ENCODE measurements around the gene SBSN.

The SBSN gene

DNA sequence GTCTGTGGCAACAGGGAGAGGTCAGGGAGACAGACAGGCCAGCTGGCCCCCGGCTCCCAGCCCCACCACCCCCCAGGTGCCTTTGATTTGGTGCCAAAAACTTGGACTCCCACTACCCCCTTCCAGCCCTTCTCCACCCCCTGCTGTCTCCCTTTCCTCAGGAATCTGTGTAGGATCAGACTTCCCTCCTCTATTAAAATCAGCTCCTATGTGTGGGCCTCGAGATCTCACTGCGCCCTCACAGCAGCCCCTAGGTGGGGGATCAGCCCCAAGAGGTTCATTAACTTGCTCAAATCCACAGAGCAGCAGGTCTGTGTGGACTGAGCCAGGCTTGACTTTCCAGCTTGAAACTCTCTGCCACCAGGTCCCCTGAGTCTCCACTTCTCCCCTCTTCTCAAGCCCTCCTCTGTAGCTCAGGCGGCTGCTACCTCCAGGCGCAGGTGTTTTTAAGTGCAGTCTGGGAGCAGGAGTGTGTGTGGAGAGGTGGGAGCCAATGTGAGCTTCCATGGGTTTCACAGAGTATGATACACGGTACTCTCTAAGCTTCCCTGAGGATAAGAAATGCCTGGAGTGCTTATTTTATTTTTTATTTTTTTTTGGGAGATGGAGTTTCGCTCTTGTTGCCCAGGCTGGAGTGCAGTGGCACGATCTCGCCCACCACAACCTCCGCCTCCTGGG lies 6.8 kb upstream of the SBSN start:
- TF ChIP-seq, protein P1, sequence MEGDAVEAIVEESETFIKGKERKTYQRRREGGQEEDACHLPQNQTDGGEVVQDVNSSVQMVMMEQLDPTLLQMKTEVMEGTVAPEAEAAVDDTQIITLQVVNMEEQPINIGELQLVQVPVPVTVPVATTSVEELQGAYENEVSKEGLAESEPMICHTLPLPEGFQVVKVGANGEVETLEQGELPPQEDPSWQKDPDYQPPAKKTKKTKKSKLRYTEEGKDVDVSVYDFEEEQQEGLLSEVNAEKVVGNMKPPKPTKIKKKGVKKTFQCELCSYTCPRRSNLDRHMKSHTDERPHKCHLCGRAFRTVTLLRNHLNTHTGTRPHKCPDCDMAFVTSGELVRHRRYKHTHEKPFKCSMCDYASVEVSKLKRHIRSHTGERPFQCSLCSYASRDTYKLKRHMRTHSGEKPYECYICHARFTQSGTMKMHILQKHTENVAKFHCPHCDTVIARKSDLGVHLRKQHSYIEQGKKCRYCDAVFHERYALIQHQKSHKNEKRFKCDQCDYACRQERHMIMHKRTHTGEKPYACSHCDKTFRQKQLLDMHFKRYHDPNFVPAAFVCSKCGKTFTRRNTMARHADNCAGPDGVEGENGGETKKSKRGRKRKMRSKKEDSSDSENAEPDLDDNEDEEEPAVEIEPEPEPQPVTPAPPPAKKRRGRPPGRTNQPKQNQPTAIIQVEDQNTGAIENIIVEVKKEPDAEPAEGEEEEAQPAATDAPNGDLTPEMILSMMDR (IDR thresholded peaks at IDR 0.05): no peak
- intact Hi-C loops (cut with DNase I; ENCODE audit: low total_unique reads): no loop called here
- no peaks in the 10 kb centered on the region for H3K9me3 ChIP-seq
- peaks cover 0 to 64% of the 10 kb centered on the region in 2 donors for H3K27me3 ChIP-seq
- no peak overlapping the region for H3K4me3 ChIP-seq
- no peaks in the 10 kb centered on the region for H3K36me3 ChIP-seq
- peaks cover 0 to 8% (median 0%) of the 10 kb centered on the region in 4 donors for H3K4me1 ChIP-seq
- DNase-seq: no peak
- H3K27ac ChIP-seq: no peak overlapping the region

DNA sequence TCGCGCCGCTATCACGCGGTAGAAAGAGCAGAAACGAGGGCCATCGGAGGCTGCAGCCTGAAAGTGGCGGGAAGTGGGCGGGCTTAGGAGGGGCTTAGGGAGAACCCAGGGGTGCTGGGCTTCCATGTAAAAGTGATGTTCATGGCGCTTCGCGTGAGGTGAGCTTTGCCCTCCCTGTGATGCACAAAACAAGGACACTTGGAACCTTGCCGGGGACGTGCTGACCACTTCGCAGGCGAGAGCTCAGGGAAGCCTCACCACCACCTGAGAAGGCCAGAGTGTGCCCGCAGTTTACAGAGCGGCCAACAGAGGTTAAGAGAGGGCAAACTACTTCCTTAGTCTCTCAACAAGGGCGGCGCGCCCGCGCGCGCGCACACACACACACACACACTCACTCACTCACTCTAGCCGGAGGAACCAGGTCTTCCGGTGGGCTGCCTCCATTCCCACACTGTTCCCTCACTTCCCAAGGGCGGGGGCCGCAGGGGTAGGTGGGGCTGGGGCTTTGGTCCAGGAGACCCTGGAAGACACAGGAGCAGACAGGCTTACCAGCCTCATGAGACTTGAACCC lies 5.8 kb upstream of the SBSN start:
- Histone ChIP-seq H3K4me3 (no peak overlapping the region), H3K27me3 (peaks cover 0 to 74% of the 10 kb centered on the region in 2 donors), H3K36me3 (no peaks in the 10 kb centered on the region), H3K9me3 (no peaks in the 10 kb centered on the region), H3K4me1 (peaks cover 0 to 8% (median 0%) of the 10 kb centered on the region in 4 donors), H3K27ac (no peak overlapping the region)
- TF ChIP-seq, protein P1 (IDR thresholded peaks at IDR 0.05): no peak
- no peak for DNase-seq
- intact Hi-C loops (cut with DNase I; ENCODE audit: low total_unique reads): no loop called here

DNA sequence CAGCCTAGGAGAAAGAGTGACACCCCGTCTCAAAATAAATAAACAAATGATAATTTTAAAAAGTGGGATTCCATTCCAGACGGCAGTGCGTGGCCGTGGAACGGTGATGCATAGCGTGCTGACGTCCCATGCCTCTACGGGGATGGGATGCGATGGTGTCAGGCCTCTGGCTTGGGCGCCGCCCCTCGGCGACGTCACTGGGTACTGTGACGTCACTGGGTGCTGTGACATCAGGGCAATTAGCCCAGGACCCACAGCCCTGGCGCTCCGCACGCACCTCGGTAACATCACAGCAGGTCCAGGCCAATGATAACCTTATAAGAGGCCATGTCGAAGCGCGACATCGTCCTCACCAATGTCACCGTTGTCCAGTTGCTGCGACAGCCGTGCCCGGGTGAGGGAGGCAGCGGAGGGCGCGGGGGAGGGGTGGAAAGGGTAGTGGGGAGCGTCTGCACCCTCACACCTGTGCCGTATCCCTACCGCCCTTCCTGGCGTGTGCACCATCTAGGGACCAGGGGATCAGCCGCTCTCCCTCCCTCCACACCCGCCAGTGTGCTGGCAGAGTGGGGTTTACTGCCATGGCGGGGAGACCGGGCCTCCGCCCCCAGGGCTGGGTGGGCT lies 5.2 kb upstream of the SBSN start, which contains the start of gene GAPDHS:
GAPDHS (plus strand) TSS at position 256 of the 621 bp plus-strand sequence; CDS start at position 328, 72 bp downstream.
- H3K9me3 ChIP-seq: no peaks in the 10 kb centered on the region
- no peak within 1 kb of the TSS for H3K27ac ChIP-seq
- H3K36me3 ChIP-seq: no peaks in the 10 kb centered on the region
- no peak for DNase-seq
- H3K4me1 ChIP-seq: peaks cover 0 to 8% (median 0%) of the 10 kb centered on the region in 4 donors
- no peak within 1 kb of the TSS for H3K4me3 ChIP-seq
- TF ChIP-seq, protein P1 (IDR thresholded peaks at IDR 0.05): no peak
- H3K27me3 ChIP-seq: peaks cover 0 to 80% of the 10 kb centered on the region in 2 donors
- intact Hi-C loops (cut with DNase I; ENCODE audit: low total_unique reads): no loop called here

DNA sequence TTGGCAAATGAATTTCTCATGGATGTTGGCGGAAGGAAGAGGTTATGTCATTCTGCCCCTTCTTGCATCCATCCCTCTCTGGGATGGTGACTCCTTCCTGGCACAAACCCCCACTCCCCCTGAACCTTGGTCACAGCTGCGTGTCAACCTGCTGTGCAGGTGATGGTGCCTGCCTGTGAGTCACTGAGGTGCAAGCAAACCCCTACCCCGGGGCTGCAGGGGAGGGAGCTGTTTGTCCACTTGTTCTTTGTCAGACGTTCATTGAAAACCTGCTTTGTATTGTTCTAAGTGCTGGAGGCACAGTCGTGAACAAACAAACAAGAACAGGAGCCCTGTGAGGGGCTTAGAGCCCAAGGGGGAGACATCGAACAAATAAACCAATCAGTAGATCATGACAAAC lies 3.2 kb upstream of the SBSN start:
- Histone ChIP-seq H3K9me3 (no peaks in the 10 kb centered on the region), H3K4me1 (peaks cover 0 to 8% (median 0%) of the 10 kb centered on the region in 4 donors), H3K4me3 (no peak overlapping the region), H3K36me3 (no peaks in the 10 kb centered on the region), H3K27ac (no peak overlapping the region), H3K27me3 (peaks cover 0 to 92% of the 10 kb centered on the region in 2 donors)
- intact Hi-C loops (cut with DNase I; ENCODE audit: low total_unique reads): no loop called here
- TF ChIP-seq, protein P1 (IDR thresholded peaks at IDR 0.05): no peak
- DNase-seq: no peak

DNA sequence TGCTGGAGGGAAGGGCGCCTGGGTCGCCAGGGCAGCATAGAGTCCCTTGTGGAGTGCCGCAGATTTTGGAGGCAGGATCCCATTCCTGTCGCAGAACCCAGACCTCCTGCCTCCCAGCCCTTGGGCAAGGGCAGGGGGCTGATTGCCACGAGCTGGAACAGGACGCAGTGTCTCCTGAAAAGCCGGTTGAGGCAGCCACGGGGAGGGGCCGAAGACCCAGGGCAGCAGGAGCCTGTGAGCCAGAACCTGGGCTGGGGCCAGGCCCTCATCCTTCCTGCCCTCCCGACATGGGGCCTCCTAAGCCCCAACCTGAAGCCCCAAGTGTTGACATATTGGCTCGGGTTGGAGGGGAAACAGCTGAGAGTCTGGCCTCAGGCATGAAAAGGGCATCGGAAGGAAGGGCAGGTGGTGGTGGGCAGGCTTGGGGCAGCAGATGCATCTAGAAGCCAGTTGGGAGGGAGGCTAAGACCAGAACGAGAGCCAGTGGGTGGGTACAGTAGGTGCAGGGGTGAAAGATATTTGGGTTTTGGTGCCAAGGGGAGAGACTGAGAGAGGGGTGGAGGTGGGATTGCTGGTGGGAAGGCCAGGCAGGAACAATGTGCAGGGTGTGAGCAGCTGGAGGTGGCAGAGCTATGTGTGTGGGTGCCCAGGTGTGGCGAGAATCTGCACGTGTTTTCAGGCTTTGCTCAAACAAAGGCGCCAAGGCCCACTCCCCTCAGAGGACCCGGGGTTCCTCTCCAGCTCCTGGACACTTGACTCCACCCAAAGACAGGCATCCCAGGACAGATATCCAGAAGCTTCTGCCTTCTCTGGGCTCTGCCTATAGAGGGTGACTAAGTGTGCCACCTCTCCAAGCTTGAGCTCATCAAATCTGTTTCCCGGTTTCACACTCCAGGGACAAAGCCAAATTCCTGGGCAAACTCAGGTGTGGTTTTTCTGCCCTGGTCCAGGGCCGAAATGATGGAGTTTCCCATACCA lies 1.4 kb upstream of the SBSN start:
- Histone ChIP-seq H3K36me3 (no peaks in the 10 kb centered on the region), H3K27me3 (peaks cover 0 to 97% of the 10 kb centered on the region in 2 donors), H3K4me3 (no peak overlapping the region), H3K27ac (no peak overlapping the region), H3K9me3 (no peaks in the 10 kb centered on the region), H3K4me1 (peaks cover 0 to 8% (median 0%) of the 10 kb centered on the region in 4 donors)
- intact Hi-C loops (cut with DNase I; ENCODE audit: low total_unique reads): no loop called here
- no peak for DNase-seq
- TF ChIP-seq, protein P1 (IDR thresholded peaks at IDR 0.05): no peak

All from tibial artery (tissue), 4 donors.